ENCODE results near the gene OR5AL1.
"Not testable (repeated sequence)": the region's sequence is repeated elsewhere in the genome, so short reads cannot be mapped to it uniquely, and the experiment has no call there.

The OR5AL1 gene

DNA sequence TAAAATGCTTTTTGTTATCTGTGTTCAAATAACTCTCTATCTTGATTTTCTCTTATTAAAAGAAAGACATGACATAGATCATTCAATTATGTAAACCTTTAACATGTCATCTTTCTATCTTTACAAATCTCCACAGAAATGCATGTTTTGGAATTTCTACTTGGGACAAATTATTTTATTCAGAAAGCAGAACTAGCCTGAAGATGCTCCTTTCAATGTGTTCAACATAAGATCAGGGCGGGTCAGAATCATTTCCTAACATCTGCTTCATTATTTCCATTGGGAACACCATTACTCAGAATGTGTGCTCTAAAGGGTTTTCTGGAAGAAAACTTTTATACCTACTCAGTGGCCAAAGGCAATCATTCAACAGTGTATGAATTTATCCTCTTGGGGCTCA is at the start of gene OR5AL1:
TSS of gene OR5AL1 (plus strand) at position 301 of the 400 bp plus-strand sequence.
- DNase-seq = no peak

DNA sequence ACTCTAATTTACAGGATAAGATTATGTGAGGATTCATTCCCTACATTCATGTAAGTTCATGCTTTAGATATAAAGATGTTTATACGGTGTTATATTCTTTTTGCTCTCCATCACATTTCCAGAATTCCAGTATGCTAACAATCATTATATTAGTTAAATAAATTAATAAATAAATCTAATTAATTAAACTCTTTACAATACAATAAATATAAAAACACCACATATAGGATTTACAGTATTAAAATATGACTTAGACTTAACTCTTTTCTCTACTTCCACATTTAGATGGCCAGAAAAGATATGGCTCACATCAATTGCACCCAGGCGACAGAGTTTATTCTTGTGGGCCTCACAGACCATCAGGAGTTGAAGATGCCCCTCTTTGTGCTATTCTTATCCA is 37.2 kb upstream of the OR5AL1 start, which contains the start of gene OR8U1:
TSS of gene OR8U1 (plus strand) at position 301 of the 400 bp plus-strand sequence. CDS start at position 301, 0 bp downstream.
- DNase-seq = no peak

DNA sequence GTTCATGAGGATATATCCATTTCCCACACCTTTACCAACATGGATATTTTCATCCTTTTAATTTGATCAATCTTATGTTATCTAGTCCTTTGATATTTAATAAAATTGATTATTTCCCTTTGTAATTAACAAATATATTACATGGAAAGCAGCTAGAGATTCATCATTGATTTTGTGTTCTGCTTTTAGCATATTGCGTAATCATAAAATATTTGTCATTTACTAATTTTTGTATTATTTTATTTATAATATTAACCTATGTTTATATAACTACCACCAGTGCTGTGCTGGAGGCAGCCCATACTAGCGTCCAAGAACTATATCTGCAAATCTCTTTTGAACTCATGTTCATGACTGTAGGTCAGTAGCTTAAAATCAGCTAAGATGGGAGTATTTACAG is 32.4 kb upstream of the OR5AL1 start:
- no peak for DNase-seq

DNA sequence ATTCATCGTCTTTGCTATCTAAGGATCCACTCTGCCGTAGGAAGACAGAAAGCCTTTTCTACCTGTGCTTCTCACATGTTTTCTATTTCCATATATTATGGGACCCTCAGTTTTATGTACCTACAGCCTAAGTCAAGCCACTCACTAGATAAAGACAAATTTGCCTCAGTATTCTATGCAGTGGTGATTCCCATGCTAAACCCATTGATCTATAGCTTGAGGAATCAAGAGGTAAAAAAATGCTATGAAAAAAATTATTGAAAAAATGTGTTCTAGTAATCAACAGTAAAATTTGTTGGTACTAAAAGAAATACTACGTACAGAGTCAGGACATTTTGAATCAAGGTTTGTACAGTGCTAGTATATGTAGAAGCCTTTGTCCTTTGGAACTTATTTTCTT is 18.1 kb upstream of the OR5AL1 start:
- no peak for DNase-seq

DNA sequence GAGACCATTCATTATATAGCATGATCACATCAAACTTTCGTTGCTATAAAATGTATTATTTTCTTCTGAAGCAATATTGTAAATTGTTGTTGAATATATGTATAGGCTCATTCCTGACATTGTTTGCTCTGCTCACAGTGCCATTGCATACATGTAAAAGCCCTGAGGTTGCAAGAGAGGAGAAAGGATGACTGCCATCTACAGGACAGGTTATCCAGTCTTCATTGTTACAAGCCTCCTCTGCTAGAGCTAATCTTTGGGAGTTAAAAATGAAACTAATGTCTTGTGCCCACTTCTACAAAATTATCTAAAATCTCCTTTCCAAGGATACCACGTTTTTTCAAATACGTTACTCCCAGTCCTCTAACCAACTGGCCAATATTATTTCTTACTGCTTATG is 16.4 kb upstream of the OR5AL1 start:
- no peak for DNase-seq

DNA sequence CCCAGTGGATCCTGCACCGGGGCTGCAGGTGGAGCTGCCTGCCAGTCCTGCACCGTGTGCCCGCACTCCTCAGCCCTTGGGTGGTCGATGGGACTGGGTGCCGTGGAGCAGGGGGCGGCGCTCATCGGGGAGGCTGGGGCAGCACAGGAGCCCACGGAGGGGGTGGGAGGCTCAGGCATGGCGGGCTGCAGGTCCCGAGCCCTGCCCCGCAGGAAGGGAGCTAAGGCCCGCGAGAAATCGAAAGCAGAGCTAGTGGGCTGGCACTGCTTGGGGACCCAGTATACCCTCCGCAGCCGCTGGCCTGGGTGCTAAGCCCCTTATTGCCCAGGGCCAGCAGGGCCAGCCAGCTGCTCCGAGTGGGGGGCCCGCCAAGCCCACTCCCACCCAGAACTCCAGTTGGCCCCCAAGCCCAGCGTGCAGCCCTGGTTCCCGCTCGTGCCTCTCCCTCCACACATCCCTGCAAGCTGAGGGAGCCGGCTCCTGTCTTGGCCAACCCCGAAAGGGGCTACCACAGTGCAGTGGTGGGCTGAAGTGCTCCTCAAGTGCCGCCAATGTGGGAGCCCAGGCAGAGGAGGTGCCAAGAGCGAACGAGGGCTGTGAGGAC is 10.5 kb upstream of the OR5AL1 start:
- DNase-seq = not testable (repeated sequence)

DNA sequence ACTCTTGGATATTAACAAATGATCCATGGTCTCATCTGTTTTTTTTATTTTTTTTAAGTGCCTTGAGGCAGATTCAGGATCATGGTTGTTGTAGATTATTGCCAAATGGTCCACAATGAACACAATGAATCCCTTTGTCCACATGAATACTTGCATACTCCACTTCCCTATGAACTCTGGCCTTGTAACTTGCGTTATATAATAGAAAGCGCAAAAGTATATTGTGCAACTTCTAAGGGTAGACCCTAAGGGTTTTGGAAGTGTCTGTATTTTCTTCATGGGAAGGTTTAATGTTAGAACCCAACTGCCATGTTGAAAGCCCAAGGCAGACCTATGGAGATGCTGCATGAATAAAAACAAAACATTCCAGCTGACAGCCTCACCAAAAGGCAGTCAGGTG is 8.1 kb upstream of the OR5AL1 start:
- DNase-seq = no peak

DNA sequence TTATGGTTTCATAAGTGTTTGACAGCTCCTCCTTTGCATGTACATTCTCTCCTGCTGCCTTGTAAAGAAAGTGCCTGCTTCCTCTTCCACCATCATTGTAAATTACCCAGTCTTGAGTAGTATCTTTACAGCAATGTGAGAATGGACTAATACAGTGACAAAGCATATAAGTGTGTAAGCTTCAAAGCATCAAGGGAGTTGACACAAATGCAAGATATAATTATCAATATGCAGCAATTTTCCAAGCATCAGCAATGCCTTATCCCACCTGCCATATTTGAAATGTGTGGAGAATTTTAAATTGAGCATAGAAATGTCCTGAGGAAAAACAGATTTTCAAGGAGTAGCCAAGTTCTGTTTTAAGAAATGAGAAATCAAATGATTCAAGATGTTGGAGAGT is 1.7 kb upstream of the OR5AL1 start:
- no peak for DNase-seq

DNA sequence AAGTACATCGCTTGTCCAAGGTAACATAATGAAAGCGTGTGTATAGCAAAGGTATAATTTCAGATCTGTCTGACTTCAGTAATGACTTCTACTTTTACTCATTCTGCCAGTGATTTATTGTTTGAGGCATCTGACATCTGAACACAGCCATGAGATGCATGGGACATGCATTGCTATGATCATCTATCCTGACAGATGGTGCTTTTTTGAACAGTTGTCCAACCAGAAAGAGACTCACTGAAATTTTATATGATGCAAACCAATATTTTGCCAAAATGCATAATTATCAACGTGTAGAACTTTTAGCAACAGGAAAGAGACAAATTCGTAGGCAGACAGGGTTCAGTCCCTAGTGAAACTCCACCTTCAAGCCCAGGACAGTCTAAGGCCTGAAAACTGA is 41.0 kb downstream of the OR5AL1 start:
- no peak for DNase-seq

DNA sequence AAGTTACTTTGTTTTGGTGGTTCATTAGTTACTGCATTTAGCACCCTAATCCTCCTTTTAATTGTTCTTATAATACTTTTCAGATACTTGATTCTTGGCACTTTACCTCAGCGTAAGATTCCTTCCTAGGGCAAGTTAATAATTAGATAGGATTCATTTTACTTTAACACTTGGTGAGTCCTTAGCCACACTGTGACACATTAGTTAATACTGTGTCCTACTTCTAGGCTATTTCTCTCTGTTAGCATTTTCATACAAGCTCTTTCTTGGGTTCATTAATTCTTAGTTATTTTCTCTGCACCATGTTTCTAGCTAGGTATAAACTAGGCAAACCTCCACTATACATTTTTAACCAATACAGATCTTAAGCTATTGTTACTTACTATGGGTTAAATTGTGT is 44.6 kb downstream of the OR5AL1 start:
- no peak for DNase-seq

Data from NCI-H82 (cell line).